WTC11 (cell line): ENCODE measurements around the gene ABI3.

Experiments
- CTCF ChIP-seq: fragments of 200-600 bp; IDR thresholded peaks from 2 replicates; pipeline ENCODE4 v1.8.0; 2022; ENCODE audit warnings: antibody characterized with exemption
- IRF2 ChIP-seq: sonication (generic); formaldehyde crosslinking; IDR thresholded peaks from 2 replicates; pipeline ENCODE4 v1.8.0; 2022; ENCODE audit warnings: low read depth, missing genetic modification reagents, borderline replicate concordance
- MAX ChIP-seq: sonication (generic); formaldehyde crosslinking; IDR thresholded peaks from 2 replicates; pipeline ENCODE4 v1.8.0; 2022; ENCODE audit warnings: mild to moderate bottlenecking, missing genetic modification reagents

DNA sequence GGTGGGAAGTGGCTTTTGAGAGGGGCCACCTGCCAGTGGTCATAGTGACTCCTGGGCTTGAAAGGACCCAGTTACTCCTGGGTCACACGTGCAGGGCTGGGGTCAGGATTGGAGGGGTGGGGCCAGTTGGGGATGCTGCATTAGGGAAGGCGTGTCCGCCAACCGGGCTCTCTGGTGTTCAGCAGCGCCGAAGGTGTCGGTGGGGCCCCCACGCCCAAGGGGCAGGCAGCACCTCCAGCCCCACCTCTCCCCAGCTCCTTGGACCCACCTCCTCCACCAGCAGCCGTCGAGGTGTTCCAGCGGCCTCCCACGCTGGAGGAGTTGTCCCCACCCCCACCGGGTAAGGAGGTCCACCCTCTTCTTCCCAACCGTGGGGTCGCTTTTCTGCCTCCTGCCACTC, 9.5 kb downstream of the ABI3 start:
- no peak for TF ChIP-seq IRF2 (CRISPR knock-in tag)
- no peak for TF ChIP-seq CTCF
- no peak for TF ChIP-seq MAX
